NB4 (cell line): ENCODE data around the gene RPS6KA2.

Experiments used
- POLR2A ChIP-seq: IDR thresholded peaks from 2 replicates; pipeline ENCODE4 v1.6.1; 2011; ENCODE audit warnings: mild to moderate bottlenecking; ENCODE audit not compliant: insufficient read length; ENCODE audit errors: extremely low read depth
- TF ChIP-seq, protein P1 (sequence below): IDR thresholded peaks from one replicate; pipeline ENCODE4 v1.5.1; 2012; ENCODE audit warnings: low read depth, low read length

- TF ChIP-seq, protein P1, sequence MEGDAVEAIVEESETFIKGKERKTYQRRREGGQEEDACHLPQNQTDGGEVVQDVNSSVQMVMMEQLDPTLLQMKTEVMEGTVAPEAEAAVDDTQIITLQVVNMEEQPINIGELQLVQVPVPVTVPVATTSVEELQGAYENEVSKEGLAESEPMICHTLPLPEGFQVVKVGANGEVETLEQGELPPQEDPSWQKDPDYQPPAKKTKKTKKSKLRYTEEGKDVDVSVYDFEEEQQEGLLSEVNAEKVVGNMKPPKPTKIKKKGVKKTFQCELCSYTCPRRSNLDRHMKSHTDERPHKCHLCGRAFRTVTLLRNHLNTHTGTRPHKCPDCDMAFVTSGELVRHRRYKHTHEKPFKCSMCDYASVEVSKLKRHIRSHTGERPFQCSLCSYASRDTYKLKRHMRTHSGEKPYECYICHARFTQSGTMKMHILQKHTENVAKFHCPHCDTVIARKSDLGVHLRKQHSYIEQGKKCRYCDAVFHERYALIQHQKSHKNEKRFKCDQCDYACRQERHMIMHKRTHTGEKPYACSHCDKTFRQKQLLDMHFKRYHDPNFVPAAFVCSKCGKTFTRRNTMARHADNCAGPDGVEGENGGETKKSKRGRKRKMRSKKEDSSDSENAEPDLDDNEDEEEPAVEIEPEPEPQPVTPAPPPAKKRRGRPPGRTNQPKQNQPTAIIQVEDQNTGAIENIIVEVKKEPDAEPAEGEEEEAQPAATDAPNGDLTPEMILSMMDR = no peak
- no peak for TF ChIP-seq POLR2A
These were observed 31.8 kb downstream of the RPS6KA2 start for GRCh38 chr6:166595061-166595780.
